ENCODE results near the gene KRT20.

Gene KRT20

GRCh38 chr17:40916366-40916765, 31.3 kb upstream of the KRT20 start:
- no peak for TF ChIP-seq CTCF (conservative IDR thresholded peaks at IDR 0.05; ENCODE audit: low read depth, low read length)
- DNase-seq (ENCODE audit: low read depth): no peak
- no peak overlapping the region for H3K4me3 ChIP-seq (ENCODE audit: low read length)

GRCh38 chr17:40915721-40916256, 30.7 kb upstream of the KRT20 start:
- DNase-seq (ENCODE audit: low read depth): no peak
- TF ChIP-seq CTCF (conservative IDR thresholded peaks at IDR 0.05; ENCODE audit: low read depth, low read length): no peak
- H3K4me3 ChIP-seq (ENCODE audit: low read length): no peak overlapping the region

GRCh38 chr17:40915199-40915661, 30.2 kb upstream of the KRT20 start:
- DNase-seq (ENCODE audit: low read depth): peak; percentile 54
- no peak overlapping the region for H3K4me3 ChIP-seq (ENCODE audit: low read length)
- TF ChIP-seq CTCF (conservative IDR thresholded peaks at IDR 0.05; ENCODE audit: low read depth, low read length): no peak

- TF ChIP-seq CTCF (conservative IDR thresholded peaks at IDR 0.05; ENCODE audit: low read depth, low read length): no peak
- H3K4me3 ChIP-seq (ENCODE audit: low read length): no peak overlapping the region
- DNase-seq (ENCODE audit: low read depth): no peak
These were observed 29.2 kb upstream of the KRT20 start for GRCh38 chr17:40914075-40914855.

GRCh38 chr17:40912486-40913210, 27.6 kb upstream of the KRT20 start:
- TF ChIP-seq CTCF (conservative IDR thresholded peaks at IDR 0.05; ENCODE audit: low read depth, low read length): no peak
- DNase-seq (ENCODE audit: low read depth): no peak

GRCh38 chr17:40910441-40910841, 25.4 kb upstream of the KRT20 start:
- DNase-seq (ENCODE audit: low read depth): no peak
- no peak overlapping the region for H3K4me3 ChIP-seq (ENCODE audit: low read length)
- no peak for TF ChIP-seq CTCF (conservative IDR thresholded peaks at IDR 0.05; ENCODE audit: low read depth, low read length)

More at GRCh38 chr17:40912486-40913210, 27.6 kb upstream of the KRT20 start:
- H3K4me3 ChIP-seq (ENCODE audit: low read length): no peak overlapping the region
